Hindlimb muscle (tissue), 1 donor: ENCODE data around the gene DHRS11. TPM values are rescaled to one million over a fixed set of nuclear protein-coding genes. Genes with fewer than 3 reads are reported as not detected.

Experiments
- DNase-seq: peaks from one replicate; pipeline ENCODE4 v3.0.0-alpha.2; 2013
- polyA plus RNA-seq: library from polyadenylated mRNA; unstranded; fragments of 120-200 nt; gene quantifications from one replicate; pipeline ENCODE4 v1.2.1, GENCODE V29; 2013; ENCODE audit not compliant: insufficient read length

The DHRS11 gene, protein sequence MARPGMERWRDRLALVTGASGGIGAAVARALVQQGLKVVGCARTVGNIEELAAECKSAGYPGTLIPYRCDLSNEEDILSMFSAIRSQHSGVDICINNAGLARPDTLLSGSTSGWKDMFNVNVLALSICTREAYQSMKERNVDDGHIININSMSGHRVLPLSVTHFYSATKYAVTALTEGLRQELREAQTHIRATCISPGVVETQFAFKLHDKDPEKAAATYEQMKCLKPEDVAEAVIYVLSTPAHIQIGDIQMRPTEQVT
- polyA plus RNA-seq, result 7.0 TPM

DNA sequence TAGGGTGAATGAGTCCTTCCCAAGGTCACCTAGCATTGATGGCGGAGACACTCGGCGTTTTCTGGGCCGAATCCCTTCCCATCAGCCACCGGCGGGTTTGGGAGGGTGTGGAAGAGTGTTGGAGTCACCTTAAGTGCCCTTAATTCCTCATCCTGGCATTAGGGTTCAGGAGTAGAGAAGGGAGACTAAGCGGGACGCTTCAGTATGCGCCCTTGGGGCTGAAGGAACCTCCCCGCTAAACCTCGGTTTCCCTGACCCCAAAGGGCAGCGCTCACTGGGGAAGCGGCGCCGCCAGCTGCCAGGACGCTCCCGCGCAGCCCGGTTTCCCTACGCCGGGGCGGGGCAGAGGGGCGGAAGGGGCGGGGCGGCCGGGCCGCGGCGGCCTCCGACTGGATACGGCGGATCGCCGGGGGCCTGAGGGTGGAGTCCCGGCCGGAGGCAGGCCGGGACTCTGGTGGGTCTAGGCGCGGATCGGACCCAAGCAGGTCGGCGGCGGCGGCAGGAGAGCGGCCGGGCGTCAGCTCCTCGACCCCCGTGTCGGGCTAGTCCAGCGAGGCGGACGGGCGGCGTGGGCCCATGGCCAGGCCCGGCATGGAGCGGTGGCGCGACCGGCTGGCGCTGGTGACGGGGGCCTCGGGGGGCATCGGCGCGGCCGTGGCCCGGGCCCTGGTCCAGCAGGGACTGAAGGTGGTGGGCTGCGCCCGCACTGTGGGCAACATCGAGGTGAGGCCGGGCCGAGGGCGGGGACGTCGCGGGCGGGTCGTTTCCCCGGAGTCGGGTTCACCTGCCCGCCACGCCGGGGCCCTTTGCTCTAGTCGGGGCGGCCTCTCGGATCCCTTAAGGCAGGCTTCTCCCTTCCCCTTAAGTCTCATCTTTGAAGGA, at the start of gene DHRS11:
Gene DHRS11 (plus strand): TSS at position 446 of the 882 bp plus-strand sequence. CDS start 131 bp downstream, at position 577.
- DNase-seq, result peak; percentile 71

DNA sequence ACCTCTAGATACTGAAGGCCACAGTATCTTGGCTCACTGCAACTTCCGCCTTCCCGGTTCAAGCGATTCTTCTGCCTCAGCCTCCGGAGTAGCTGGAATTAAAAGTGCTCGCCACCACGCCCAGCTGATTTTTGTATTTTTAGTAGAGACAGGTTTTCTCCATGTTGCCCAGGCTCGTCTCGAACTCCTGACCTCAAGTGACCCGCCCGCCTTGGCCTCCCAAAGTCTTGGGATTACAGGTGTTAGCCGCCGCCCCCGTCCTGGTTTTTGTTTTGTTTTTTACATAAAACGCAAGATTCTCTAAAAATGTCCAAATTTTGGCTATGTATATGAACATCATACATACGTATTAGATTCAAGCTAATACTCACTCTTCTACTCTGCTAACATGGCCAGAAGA, 48.9 kb upstream of the DHRS11 start:
- no peak for DNase-seq

DNA sequence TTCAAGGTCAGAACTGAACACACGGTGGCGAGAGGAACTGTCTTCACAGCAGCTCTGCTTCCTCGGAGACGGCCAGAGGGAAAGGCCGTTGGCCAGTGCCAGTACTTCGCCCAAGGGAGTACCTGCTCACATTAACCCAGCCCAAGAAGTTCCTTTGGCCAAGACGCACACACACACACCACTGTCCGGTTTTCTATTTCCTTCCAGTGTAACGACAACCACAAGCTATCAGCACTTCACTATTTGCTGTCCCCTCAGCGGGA, 47.7 kb upstream of the DHRS11 start:
- peak; percentile 59 for DNase-seq

DNA sequence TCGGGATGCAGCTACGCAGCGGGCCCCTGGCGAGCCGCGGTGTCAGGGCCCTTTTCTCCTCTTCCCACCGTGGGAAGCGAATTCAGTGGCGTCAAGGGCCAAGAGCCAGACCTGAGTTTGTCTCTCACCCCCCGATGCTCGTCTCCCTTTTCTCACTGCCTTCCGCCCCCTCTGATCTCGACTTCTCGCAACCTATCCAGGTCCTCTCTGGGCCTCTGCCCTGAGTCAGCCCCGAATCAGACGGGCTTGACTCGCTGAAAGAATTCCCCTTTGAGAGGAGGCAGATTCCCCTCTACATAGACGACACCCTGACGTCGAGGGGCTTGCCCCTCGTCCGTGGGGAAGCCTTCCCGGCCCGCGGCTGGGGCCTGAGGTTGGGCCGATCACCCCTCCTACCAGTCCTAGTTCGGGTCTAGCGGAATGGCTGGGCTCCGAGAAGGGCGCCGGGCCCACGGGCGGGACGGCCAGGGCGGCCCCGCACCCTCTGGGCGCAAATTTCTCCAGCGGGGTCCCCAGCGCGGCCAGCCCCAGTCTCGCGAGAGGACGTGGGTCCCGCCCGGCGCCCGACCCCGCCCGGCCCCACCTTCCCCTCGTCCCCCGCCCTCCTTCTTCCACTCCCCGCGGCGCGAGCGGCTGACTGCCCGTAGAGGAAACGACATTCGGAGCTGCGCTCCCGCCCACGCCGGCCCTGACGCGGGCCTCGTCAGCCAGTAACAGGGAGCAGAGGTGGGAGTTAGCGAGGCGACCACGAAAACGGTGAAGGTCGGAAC, 47.2 kb upstream of the DHRS11 start, which contains the start of gene GGNBP2:
Gene GGNBP2 (plus strand): TSS at position 613 of the 770 bp plus-strand sequence. CDS start 806 bp downstream, outside the sequence.
- DNase-seq, result peak; percentile 94

DNA sequence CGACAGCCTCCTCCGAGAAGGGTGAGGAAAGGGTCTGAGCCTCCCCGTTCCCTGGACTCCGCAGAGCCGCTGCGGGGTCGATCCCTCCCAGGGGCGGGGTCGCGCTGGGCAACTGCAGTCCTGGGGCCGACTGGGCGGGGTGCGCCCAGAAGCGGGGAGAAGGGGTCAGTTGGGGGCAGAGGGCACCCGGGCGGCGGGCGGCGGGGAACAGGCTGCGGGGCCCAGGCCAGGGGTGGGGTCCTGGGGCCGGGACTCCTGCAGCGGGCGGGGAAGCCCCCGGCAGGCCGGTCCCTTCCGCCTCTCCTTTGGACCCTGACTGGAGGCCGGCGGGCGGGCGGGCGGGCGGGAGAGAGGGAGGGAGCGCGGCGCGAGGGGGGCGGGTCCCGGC, 46.6 kb upstream of the DHRS11 start:
- no peak for DNase-seq

DNA sequence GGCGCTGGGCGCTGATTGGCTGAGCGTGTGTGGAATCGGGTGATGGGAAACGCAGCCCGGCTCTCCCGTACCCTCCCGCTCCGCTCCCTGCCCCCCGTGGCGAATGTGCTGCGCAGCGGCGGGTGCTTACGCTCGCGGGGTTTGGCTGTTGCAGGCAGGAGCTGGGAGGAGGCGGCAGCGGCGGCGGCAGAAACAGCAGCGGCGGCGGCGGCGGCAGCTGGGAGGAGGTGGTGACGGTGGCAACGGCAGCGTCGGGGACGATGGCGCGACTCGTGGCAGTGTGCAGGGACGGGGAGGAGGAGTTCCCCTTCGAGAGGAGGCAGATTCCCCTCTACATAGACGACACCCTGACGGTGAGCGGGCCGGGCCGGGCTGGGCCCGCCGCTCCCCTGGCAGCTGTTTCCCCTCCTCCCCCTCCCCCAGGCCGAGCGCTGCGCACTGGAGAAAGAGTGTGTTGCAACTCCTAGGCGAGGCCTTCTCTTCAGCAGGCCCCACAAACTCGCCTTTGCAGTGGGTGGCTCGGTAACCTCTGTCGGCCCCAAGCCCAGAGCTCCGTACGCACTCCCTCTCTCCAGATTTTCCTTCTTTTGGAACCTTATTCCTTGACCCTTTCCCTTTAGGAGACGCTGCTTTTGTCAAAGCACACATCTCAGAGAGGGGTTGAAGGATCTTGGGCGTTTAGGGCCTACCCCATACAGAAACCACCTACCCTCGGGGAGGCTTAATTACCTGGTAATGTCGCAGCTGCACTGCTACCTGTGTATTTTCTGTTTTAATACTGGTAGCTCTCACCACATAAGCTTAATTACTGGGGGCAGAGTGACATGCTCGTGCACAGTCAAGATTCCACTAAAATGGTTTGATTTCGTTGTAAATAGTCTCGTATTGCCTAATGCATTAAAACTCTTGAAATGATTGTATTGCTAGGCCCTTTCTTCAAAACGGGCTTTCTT, 45.9 kb upstream of the DHRS11 start:
- peak; percentile 97 for DNase-seq

DNA sequence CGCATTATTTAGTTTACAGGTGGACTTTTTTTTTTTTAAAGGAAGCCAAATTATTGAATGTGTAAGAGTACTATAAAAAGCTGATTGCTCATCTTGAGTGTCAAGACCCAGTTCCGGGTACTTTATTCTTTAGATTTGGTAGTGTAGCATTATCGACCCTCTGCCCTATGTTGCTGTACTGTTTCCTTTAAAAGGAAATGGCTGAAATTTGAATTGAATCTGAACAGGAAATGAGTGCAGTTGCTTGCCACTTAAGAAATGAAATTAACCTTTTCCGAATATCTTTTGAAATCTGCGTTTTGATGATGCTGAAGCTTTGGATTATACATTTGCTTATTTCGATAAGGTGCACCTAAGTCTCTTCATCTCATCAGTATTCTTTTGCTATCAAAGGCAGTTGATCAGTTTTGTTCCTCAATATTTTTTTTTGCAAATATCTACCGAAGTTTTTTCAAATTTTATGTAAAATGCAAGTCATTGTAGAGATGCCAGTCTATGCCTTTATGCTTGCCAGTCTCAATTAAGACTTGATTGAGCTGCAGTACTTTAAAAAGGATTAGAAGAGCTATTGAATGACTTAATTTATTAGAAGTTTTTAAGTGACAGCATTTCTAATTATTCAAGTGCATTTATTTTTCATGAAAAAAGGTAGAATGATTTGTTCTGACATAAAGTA, 45.1 kb upstream of the DHRS11 start:
- no peak for DNase-seq

DNA sequence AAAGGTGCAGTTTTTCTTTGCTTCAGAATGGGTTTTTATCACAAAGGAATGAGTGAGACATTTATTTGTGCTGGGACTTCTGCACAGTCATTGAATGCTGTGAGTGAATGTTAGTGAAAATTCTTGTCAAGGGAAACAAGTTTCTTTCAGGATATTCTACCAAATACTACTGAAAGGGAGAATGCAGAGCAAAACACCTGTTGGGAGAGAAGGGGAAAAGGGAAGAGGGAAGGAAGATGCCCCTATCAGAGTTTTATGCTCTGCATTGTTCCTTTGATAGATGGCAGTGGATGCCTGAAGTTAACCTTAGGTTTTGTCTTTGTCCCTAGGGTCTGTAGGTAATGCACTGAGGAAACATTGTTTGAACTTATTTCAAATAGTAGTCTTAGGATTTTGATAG, 43.9 kb upstream of the DHRS11 start:
- no peak for DNase-seq

DNA sequence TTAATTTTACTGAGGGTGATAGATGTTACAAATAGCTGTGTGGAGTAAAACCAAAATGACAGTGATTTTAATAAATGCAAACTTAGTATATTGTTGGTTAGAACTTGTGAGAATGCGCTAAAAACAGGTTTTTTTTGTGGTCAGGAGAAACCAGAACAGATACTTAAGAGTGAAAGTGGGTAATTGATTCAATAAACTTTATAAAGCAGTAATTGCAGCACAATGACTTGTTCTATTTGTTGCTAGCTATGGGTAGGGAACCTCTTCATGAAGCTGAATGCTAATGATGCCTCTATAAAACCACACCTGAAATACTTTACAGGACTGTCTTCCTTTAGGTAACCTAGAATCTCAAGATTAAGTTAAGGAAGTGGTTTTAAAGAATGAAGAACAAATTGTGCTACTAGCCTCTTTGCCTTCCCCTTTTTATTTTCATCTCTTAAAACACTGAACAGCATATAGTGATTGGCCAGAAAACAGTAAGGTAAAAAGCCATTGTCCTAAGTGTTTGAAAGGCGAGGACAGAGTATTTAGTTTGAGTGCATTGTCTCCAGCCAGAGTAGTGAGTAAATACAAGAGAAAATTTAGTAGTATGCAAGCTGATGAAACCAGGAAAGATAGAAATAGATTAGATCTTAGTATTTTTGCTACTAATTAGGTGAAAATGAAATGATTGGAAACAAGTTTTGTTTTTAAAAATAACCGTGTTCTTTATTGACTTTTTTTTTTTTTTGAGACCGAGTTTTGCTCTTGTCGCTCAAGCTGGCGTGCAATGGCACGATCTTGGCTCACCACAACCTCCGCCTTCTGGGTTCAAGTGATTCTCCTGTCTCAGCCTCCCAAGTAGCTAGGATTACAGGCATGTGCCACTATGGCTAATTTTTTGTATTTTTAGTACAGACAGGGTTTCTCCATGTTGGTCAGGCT, 40.9 kb upstream of the DHRS11 start:
- no peak for DNase-seq

DNA sequence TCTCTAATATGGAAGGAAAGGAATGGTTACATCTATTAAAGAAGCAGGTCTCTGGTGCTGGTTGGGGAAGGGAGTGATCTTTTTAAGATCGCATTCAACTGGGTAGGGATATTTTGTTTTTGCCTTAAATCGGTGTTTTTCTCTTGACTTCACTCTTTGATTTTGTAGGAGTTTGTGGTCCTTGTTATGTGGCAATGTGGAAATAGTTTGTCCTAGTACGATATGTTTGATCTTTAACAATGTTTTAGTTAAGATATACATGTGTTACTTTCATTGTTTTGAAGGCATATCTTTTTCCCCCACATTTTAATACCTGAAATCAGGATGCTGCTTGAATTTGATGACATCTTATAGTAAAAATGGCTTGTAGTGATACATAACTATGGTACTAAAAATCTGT, 38.2 kb upstream of the DHRS11 start:
- no peak for DNase-seq

DNA sequence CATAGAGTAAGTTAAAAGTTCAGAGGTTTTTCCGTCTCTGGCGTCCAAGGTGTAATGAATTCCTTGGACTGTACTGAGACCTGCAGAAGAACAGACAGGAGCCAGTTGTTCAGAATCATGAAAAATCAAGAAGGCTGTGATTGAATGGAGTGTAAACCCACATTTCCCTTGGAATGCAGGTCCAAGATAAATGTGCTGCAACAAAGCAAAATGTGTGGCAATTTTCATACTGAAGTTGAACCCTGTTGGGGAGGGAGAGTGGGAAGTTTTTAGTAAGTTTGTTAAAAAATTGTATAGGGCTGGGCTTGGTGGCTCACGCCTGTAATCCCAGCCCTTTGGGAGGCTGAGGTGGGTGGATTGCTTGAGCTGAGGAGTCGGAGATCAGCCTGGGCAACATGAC, 25.6 kb upstream of the DHRS11 start:
- no peak for DNase-seq

DNA sequence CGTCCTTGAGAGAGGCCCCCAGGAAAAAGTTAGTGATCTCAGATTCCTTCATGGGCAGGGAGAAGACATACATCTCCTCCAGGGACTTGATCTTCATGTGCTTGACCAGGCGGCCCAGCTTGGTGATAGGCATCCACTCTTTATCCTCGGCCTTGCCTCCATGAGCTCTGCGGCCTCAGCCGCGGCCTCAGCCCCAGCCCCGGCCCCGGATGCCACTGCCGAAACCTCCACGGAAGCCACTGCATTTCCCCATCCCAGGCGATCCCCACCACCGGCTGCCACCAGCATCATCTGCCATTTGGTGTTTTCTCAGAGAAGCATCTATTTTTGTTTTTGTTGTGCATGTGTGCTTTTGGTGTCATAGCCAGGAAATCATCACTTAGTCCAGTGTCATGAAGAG, 16.7 kb upstream of the DHRS11 start:
- no peak for DNase-seq

DNA sequence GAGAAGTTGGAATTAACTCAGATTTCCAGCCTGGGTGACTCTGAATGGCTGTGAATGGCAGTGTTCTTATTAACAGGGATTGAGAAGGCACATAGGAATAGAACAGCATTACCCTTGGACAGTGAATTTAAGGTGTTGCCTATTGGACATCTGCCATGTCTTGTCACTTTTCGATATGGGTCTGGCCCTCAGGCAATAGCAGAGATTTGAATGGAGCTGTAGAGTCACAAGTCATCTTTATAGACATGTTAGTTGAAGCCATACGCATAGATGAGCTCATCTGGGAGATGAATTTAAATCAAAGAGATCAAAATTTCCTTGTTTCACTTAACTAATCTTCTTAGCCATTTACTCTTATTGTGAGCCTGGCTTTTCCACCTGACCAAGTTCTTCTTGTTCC, 14.9 kb upstream of the DHRS11 start:
- no peak for DNase-seq

DNA sequence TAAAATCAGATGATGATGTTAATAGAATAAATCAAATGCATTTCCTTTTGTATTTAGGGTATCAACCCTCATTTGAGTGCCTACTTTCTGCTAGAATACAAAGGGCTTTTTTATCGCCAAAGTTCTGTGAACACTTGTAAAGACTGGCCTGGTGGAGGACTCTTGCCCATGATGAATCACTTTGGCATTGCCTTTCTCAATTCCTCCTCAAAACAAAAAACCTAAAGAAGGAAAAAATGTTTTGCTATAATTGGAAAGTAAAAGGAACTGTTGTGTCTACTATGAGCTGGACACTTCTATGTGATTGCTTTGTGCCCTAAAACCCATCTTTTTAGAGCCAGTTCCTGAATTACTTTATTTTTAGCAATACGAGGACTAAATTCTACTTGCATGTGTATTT, 13.0 kb upstream of the DHRS11 start:
- no peak for DNase-seq

DNA sequence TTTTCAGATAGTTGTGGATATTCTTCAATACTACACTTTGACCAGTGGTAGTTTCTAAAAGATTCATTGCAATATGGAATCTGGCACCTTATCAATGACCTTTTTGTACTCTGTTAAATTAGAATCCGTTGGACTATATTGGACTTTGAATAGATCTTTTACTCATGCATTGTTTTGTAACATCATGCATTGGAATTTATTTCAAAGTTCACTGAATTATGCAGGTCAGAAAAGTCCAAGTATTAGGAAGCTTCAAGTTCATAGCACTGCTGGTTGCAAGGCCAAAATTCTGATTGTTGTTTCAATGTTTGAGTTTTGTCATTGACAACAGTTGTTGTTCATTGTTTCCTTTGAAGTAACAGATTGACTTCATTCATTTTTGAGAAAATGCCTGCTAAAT, 7.9 kb upstream of the DHRS11 start:
- no peak for DNase-seq

DNA sequence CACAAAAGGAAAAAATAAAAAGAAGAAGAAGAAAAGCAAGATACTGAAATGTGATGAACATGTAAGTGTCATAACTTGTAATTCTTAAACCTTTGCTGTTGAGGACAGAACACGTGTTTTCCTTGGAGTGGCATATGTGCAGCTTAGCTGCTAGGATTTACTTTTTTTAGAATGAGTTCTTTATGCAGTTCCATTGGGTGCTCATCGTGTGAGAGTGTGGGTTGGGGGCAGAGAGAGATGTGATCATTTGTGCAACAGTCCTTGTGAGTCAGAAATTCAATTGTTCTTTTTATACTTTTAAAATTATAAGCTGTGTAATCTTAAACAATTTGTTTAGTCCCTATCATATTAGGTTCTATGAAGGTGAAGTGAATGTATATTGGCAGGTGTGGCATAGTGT, 5.5 kb upstream of the DHRS11 start:
- no peak for DNase-seq

DNA sequence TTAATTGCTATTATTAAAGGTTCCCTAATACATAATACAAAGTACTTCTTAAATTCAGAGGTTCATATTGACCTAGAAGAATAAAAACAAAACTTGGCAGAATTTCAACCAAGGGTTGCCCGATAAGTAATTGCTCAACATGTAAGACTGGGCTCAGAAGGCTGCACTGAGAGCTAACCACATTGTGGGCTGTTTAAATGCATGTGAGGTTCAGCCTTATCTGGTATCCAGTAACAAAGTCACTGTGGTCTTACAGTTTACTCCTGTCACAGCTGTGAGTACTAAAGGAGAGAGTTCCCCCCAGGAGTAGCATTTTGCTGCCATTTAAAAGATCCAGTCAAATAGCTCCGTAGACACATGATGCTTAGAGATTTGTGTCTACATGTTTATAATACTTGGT, 1.6 kb upstream of the DHRS11 start:
- no peak for DNase-seq

DNA sequence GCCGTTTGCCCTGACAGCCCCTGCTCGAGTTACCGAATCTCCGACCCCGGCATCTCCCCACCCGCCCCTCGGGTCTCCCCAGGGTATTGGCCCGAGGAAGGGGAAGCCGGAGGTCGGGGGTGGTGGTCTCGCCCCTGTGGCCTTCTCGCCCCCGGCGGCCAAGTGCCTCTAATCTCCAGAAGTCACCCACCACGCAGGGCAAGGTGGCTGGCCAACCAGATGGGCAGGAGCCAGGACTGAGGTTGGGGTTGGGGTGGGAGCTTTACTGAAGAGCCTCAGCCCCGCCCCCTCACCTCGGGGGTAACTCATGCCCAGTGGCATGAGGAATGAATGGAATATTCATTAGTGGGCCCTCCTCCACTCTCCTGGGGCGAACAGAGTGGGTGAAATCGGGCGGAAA, 637 bp downstream of the DHRS11 start:
- DNase-seq, result no peak

DNA sequence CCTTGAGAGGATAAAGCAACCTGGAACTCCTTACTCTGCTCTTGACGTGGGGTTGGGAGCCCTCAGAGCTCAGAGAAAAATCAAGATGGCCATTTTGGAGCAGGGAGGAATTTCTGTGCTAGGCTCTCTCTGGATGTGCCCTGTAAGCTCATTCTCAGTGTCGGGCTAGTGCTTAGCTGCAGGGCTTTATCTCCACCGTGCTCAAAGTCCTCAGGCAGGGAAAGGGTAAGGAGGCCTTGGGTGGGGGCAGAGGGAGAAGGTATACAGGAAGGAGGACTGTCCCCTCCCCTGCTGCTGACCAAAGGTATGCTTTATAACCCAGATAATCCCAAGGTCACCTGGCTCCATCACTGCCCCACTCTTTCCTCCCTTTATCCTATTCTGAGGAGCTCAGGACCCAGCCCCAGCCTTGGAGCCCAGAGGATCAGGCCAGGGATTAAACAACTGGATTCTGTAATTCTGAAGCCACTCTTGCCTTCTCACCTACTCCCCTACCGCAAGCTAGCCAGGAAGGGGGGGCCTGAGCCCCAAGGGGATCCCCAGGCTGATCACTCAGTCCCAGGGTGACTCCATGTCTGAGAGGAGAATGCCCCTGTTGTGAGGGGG, 1.1 kb downstream of the DHRS11 start:
- DNase-seq, result no peak
